T-helper 9 cell (primary cell): ENCODE results near the gene TDRD1.

Experiments used
- DNase-seq: peaks from one replicate; pipeline ENCODE4 v3.0.0-alpha.2; 2020

The TDRD1 gene

GRCh38 chr10:114271075-114271778, 92.1 kb downstream of the TDRD1 start:
- no peak for DNase-seq

DNA sequence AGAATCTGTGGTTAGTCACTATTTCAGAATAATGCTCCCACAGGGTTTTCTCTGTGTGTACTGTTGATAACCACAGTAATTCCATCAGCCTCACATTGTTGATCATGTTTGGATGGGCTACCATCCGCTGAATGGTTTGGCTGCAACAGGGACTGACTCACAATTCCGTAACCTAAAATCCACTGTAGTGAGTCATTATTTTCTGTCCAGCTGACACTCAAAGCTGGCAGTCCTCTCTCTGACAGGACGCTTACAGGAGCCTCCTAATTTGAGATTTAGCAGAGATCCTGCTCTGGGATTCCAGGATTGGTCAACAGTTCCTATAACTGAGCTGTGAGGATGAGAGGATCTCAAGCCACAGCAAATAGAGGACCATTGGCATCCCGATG, 92.6 kb downstream of the TDRD1 start:
- no peak for DNase-seq

GRCh38 chr10:114272696-114273095, 93.5 kb downstream of the TDRD1 start:
- DNase-seq, result no peak

DNA sequence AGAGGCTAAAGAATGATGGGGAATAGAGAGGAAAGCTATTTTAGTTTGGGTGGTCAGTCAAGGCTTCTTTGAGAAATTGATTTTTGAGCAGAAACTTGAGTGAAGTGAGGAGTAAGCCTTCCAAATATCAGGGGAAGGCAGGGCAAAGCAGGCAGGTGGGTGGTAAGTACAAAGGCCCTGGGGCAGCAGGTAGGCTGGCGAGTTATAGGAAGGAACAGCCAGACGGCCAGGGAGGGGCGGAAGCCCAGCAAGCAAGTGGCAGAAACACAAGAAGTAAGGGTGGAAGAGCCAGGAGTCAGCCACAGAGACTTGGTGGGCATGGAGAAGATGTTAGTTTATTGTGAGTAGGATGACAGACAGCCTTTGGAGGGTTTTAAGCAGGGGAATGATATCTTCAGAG, 94.8 kb downstream of the TDRD1 start:
- DNase-seq, result no peak

DNA sequence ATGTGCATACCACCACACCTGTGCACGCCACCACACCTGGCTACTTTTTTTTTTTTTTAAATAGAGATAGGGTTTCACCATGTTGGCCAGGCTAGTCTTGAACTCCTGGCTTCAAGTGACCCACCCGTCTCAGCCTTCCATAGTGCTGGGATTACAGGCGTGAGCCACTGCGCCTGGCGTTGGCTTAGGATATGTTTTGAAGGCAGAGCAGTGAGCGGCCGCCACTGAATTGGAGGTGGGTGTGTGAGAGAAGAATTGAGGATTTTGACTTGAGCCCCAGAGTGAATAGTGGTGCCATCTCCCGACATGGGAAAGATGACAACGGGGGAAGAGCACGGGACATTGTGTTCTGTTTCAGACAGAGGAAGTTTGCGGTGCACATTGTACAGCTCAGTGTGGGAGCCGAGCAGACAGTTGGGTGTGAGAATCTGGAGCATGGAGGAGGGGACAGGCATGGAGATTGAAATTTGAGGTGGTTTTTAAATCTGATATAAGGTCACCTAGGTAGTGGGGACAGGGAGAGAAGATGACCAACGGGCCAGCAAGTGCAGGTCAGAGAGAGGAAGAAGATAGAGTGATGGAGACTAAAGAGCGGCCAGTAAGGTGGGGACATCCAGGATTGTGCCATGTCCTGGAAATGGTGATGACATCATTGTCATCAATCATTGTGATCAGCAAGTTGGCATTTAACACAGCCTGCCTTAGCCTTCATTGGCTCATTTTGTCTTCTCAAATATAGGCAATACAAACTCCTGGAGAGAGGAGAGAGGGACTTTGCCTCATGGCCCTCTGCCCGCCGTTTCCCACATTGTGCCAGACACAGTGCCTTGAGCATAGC, 95.7 kb downstream of the TDRD1 start:
- no peak for DNase-seq

DNA sequence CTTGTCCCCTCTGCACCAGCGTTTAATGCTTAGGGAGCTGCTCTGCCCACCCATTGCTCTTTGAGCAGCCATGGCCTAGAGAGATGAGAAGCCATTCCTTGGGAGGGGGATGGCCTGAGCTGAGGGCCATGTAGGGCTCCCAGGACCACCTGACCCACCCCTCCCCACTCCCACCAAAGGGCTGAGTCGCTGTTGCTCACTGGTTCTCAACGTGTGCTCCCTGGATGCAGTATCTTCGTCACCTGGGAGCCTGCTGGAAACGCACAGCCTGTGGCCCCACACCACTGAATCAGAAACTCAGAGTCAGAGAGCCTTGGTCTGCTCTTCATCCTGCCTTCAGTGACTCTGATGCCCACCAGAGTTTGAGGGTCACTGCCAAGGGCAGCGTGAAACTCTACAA, 96.9 kb downstream of the TDRD1 start:
- DNase-seq, result no peak

- DNase-seq, result no peak
Observed at GRCh38 chr10:114276671-114277070, 97.5 kb downstream of the TDRD1 start.

GRCh38 chr10:114278140-114278883, 99.2 kb downstream of the TDRD1 start:
- no peak for DNase-seq

GRCh38 chr10:114278884-114279191, 99.7 kb downstream of the TDRD1 start:
- DNase-seq, result no peak

DNA sequence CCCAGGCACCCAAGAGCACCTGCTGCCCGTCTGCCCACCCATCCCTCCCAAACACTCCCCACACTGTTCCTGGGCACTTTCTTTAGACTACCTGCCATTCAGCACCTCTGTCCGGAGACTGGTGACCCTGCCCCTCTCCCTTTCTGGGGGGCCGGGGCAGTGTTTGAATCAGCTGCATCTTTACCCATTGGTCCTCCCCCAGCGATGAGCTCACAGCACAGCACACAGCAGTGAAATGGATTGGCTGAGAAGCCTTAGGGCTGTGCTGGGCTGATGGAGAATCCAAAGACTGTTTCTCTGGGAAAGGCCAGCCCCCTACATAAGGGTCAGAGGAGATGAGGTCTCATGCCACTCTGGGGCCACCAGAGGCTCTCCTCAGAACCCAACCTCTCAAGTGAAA, 100.1 kb downstream of the TDRD1 start:
- DNase-seq, result no peak

GRCh38 chr10:114279901-114280644, 100.9 kb downstream of the TDRD1 start:
- DNase-seq, result no peak

DNA sequence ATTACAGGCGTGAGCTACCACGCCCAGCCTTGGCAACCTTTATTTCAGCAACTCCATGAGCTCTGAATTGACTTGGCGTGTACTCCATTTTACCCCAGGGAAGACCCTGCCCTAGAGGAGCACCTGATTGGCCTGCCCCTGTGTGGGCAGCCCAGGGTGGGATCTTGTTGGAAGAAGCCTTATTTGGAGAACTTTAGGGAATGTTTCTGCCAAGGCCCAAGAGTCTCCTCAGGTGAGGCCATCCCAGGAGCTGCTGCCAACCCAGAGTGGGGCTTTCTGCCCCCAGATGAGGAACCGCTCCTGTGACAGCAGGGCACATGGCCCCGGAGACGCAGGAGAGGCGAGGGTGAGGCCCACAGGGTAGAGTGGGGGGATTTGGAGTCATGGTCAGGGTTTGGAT, 101.9 kb downstream of the TDRD1 start:
- DNase-seq, result no peak

GRCh38 chr10:114281461-114281860, 102.3 kb downstream of the TDRD1 start:
- DNase-seq, result no peak
